Measurements from ENCODE around the gene CYP2D6. TPM values are rescaled to one million over a fixed set of nuclear protein-coding genes. Genes with fewer than 3 reads are reported as not detected.
"Not testable (repeated sequence)": the region's sequence is repeated elsewhere in the genome, so short reads cannot be mapped to it uniquely, and the experiment has no call there.

Gene CYP2D6
- total RNA-seq, 1 donor, result 0.27 TPM

- DNase-seq (ENCODE audit: low read depth in 2 of 3, low spot score in 2 of 3), result not testable (repeated sequence)
Observed at GRCh38 chr22:42135688-42136087, 5.1 kb upstream of the CYP2D6 start.

GRCh38 chr22:42134100-42135020 lies 3.8 kb upstream of the CYP2D6 start:
- DNase-seq (ENCODE audit: low read depth in 2 of 3, low spot score in 2 of 3), result no peak

- DNase-seq (ENCODE audit: low read depth in 2 of 3, low spot score in 2 of 3), result no peak
Observed at GRCh38 chr22:42132457-42132856, 1.8 kb upstream of the CYP2D6 start.

- no peak for DNase-seq (ENCODE audit: low read depth in 2 of 3, low spot score in 2 of 3)
Observed at GRCh38 chr22:42131562-42131961, 952 bp upstream of the CYP2D6 start.

GRCh38 chr22:42130182-42130581 lies 428 bp downstream of the CYP2D6 start:
- not testable (repeated sequence) for DNase-seq (ENCODE audit: low read depth in 2 of 3, low spot score in 2 of 3)

- DNase-seq (ENCODE audit: low read depth in 2 of 3, low spot score in 2 of 3), result not testable (repeated sequence)
Observed at GRCh38 chr22:42128776-42129694, 1.6 kb downstream of the CYP2D6 start.

- not testable (repeated sequence) for DNase-seq (ENCODE audit: low read depth in 2 of 3, low spot score in 2 of 3)
Observed at GRCh38 chr22:42128007-42128406, 2.6 kb downstream of the CYP2D6 start.

GRCh38 chr22:42127606-42128005 lies 3.0 kb downstream of the CYP2D6 start:
- no peak for DNase-seq (ENCODE audit: low read depth in 2 of 3, low spot score in 2 of 3)

- DNase-seq (ENCODE audit: low read depth in 2 of 3, low spot score in 2 of 3), result not testable (repeated sequence)
Observed at GRCh38 chr22:42123529-42123928, 7.1 kb downstream of the CYP2D6 start.

- peak; percentile 13 to 69 (median 53) for DNase-seq (ENCODE audit: low read depth in 2 of 3, low spot score in 2 of 3)
Observed at GRCh38 chr22:42120231-42121021, 10.2 kb downstream of the CYP2D6 start.

GRCh38 chr22:42116848-42117424 lies 13.7 kb downstream of the CYP2D6 start:
- DNase-seq (ENCODE audit: low read depth in 2 of 3, low spot score in 2 of 3), result no peak

GRCh38 chr22:42115420-42115830 lies 15.2 kb downstream of the CYP2D6 start:
- DNase-seq (ENCODE audit: low read depth in 2 of 3, low spot score in 2 of 3), result not testable (repeated sequence)

GRCh38 chr22:42114721-42115120 lies 15.9 kb downstream of the CYP2D6 start:
- no peak for DNase-seq (ENCODE audit: low read depth in 2 of 3, low spot score in 2 of 3)

- peak in 2 of 3 donors; percentile 29 to 58 for DNase-seq (ENCODE audit: low read depth in 2 of 3, low spot score in 2 of 3)
Observed at GRCh38 chr22:42112793-42113192, 17.8 kb downstream of the CYP2D6 start.

- DNase-seq (ENCODE audit: low read depth in 2 of 3, low spot score in 2 of 3), result no peak
Observed at GRCh38 chr22:42111798-42112197, 18.8 kb downstream of the CYP2D6 start.

GRCh38 chr22:42108848-42109247 lies 21.8 kb downstream of the CYP2D6 start:
- no peak for DNase-seq (ENCODE audit: low read depth in 2 of 3, low spot score in 2 of 3)

- not testable (repeated sequence) for DNase-seq (ENCODE audit: low read depth in 2 of 3, low spot score in 2 of 3)
Observed at GRCh38 chr22:42104332-42104860, 26.2 kb downstream of the CYP2D6 start.

- peak in 1 of 3 donors; percentile 41 for DNase-seq (ENCODE audit: low read depth in 2 of 3, low spot score in 2 of 3)
Observed at GRCh38 chr22:42101199-42101598, 29.4 kb downstream of the CYP2D6 start.

GRCh38 chr22:42091455-42091782 lies 39.2 kb downstream of the CYP2D6 start:
- no peak for DNase-seq (ENCODE audit: low read depth in 2 of 3, low spot score in 2 of 3)

Measured in hematopoietic multipotent progenitor cell (in vitro differentiated cells).